ENCODE measurements around the gene SYT3. TPM values are rescaled to one million over a fixed set of nuclear protein-coding genes. Genes with fewer than 3 reads are reported as not detected.

Gene SYT3
- total RNA-seq, 1 experiment from 2014 or later = 0.18 TPM

- no peak for DNase-seq
- H3K36me3 ChIP-seq (ENCODE audit: low read depth, low read length) = no peaks in the 10 kb centered on the region
- CTCF ChIA-PET = no interaction called here
These were observed 38.6 kb upstream of the SYT3 start for GRCh38 chr19:50678323-50678722.

GRCh38 chr19:50677636-50678035, 38.0 kb upstream of the SYT3 start:
- no peak overlapping the region for H3K4me3 ChIP-seq (ENCODE audit: low read length)
- no peaks in the 10 kb centered on the region for H3K79me2 ChIP-seq (ENCODE audit: low read length)
- no peaks in the 10 kb centered on the region for H3K4me1 ChIP-seq (ENCODE audit: insufficient read depth, low read length)
- no TSS peak for BruUV-seq (replicated peaks)
- H3K36me3 ChIP-seq (ENCODE audit: low read depth, low read length) = no peaks in the 10 kb centered on the region
- H3K9me3 ChIP-seq (ENCODE audit: low read length) = no peaks in the 10 kb centered on the region
- no peak overlapping the region for H2AFZ ChIP-seq (ENCODE audit: low read length)
- CTCF ChIA-PET = no interaction called here
- no peak overlapping the region for H3K9ac ChIP-seq (ENCODE audit: low read length)
- ATAC-seq (no peak), DNase-seq (no peak)
- intact Hi-C loops (cut with micrococcal nuclease) = no loop called here
- TF ChIP-seq CTCF (conservative IDR thresholded peaks at IDR 0.05; ENCODE audit: low read depth, low read length) (no peak), EZH2phosphoT487 (IDR thresholded peaks at IDR 0.05; ENCODE audit: borderline replicate concordance, low read length) (no peak), EZH2 (IDR thresholded peaks at IDR 0.05; ENCODE audit: low read length, unreplicated experiment) (no peak)
- H3K9me2 ChIP-seq (replicated peaks; ENCODE audit: low read length) = no peaks in the 10 kb centered on the region
- no peak overlapping the region for H3K27ac ChIP-seq (ENCODE audit: low read length)
- no peaks in the 10 kb centered on the region for H3F3A ChIP-seq (ENCODE audit: low read length, unreplicated experiment)
- peaks cover 32% of the 10 kb centered on the region for H3K27me3 ChIP-seq (ENCODE audit: low read length)
- no peak overlapping the region for H3K4me2 ChIP-seq (ENCODE audit: low read length)
- POLR2A ChIA-PET (ENCODE audit: unreplicated experiment) = no interaction called here
- H4K20me1 ChIP-seq (ENCODE audit: low read length) = no peaks in the 10 kb centered on the region

More at GRCh38 chr19:50678323-50678722, 38.6 kb upstream of the SYT3 start:
- Histone ChIP-seq H3F3A (ENCODE audit: low read length, unreplicated experiment) (no peaks in the 10 kb centered on the region), H3K4me1 (ENCODE audit: insufficient read depth, low read length) (no peaks in the 10 kb centered on the region), H3K27me3 (ENCODE audit: low read length) (peaks cover 25% of the 10 kb centered on the region), H3K9ac (ENCODE audit: low read length) (no peak overlapping the region), H3K27ac (ENCODE audit: low read length) (no peak overlapping the region), H3K9me2 (replicated peaks; ENCODE audit: low read length) (no peaks in the 10 kb centered on the region), H3K9me3 (ENCODE audit: low read length) (no peaks in the 10 kb centered on the region), H3K79me2 (ENCODE audit: low read length) (no peaks in the 10 kb centered on the region), H4K20me1 (ENCODE audit: low read length) (no peaks in the 10 kb centered on the region), H2AFZ (ENCODE audit: low read length) (no peak overlapping the region), H3K4me3 (ENCODE audit: low read length) (no peak overlapping the region), H3K4me2 (ENCODE audit: low read length) (no peak overlapping the region)
- no peak for ATAC-seq
- POLR2A ChIA-PET (ENCODE audit: unreplicated experiment) = no interaction called here
- BruUV-seq (replicated peaks) = no TSS peak
- intact Hi-C loops (cut with micrococcal nuclease) = no loop called here
- TF ChIP-seq EZH2 (IDR thresholded peaks at IDR 0.05; ENCODE audit: low read length, unreplicated experiment) = no peak
- no peak for TF ChIP-seq EZH2phosphoT487 (IDR thresholded peaks at IDR 0.05; ENCODE audit: borderline replicate concordance, low read length)
- TF ChIP-seq CTCF (conservative IDR thresholded peaks at IDR 0.05; ENCODE audit: low read depth, low read length) = no peak

GRCh38 chr19:50676625-50677197, 37.0 kb upstream of the SYT3 start:
- CTCF ChIA-PET = no interaction called here
- H4K20me1 ChIP-seq (ENCODE audit: low read length) = no peaks in the 10 kb centered on the region
- H3K27me3 ChIP-seq (ENCODE audit: low read length) = peaks cover 36% of the 10 kb centered on the region
- no peak overlapping the region for H3K4me2 ChIP-seq (ENCODE audit: low read length)
- TF ChIP-seq CTCF (conservative IDR thresholded peaks at IDR 0.05; ENCODE audit: low read depth, low read length) (no peak), EZH2phosphoT487 (IDR thresholded peaks at IDR 0.05; ENCODE audit: borderline replicate concordance, low read length) (no peak), EZH2 (IDR thresholded peaks at IDR 0.05; ENCODE audit: low read length, unreplicated experiment) (no peak)
- intact Hi-C loops (cut with micrococcal nuclease) = no loop called here
- POLR2A ChIA-PET (ENCODE audit: unreplicated experiment) = no interaction called here
- H3K36me3 ChIP-seq (ENCODE audit: low read depth, low read length) = no peaks in the 10 kb centered on the region
- no peak overlapping the region for H2AFZ ChIP-seq (ENCODE audit: low read length)
- no peaks in the 10 kb centered on the region for H3K9me3 ChIP-seq (ENCODE audit: low read length)
- no peak overlapping the region for H3K9ac ChIP-seq (ENCODE audit: low read length)
- no peak for DNase-seq
- no peaks in the 10 kb centered on the region for H3F3A ChIP-seq (ENCODE audit: low read length, unreplicated experiment)
- ATAC-seq = no peak
- H3K9me2 ChIP-seq (replicated peaks; ENCODE audit: low read length) = no peaks in the 10 kb centered on the region
- no peaks in the 10 kb centered on the region for H3K4me1 ChIP-seq (ENCODE audit: insufficient read depth, low read length)
- H3K4me3 ChIP-seq (ENCODE audit: low read length) = no peak overlapping the region
- H3K27ac ChIP-seq (ENCODE audit: low read length) = no peak overlapping the region
- no TSS peak for BruUV-seq (replicated peaks)
- H3K79me2 ChIP-seq (ENCODE audit: low read length) = no peaks in the 10 kb centered on the region
